Measurements from ENCODE around the gene VKORC1.
"Not testable (repeated sequence)": the region's sequence is repeated elsewhere in the genome, so short reads cannot be mapped to it uniquely, and the experiment has no call there.

GRCh38 chr16:31141071-31141469 lies 46.5 kb upstream of the VKORC1 start:
- not testable (repeated sequence) for TF ChIP-seq CTCF (IDR thresholded peaks at IDR 0.05; ENCODE audit: insufficient read depth, low read length, poor library complexity, severe bottlenecking); EZH2phosphoT487 (conservative IDR thresholded peaks at IDR 0.05; ENCODE audit: low read length)

Measured in SU-DHL-6 (cell line).